GM21717 (cell line): Measurements from ENCODE around the gene ACAT2.
A peak's percentile ranks its signal among the peaks of the same experiment; 100 is the strongest.
"Not testable (repeated sequence)": the region's sequence is repeated elsewhere in the genome, so short reads cannot be mapped to it uniquely, and the experiment has no call there.

Source experiments
- ATAC-seq: cut with Tn5 transposase; IDR thresholded peaks from one replicate; pipeline ENCODE4 v1.9.1; 2021; ENCODE audit warnings: mild to moderate bottlenecking, moderate library complexity; ENCODE audit not compliant: unreplicated experiment

The ACAT2 gene

DNA sequence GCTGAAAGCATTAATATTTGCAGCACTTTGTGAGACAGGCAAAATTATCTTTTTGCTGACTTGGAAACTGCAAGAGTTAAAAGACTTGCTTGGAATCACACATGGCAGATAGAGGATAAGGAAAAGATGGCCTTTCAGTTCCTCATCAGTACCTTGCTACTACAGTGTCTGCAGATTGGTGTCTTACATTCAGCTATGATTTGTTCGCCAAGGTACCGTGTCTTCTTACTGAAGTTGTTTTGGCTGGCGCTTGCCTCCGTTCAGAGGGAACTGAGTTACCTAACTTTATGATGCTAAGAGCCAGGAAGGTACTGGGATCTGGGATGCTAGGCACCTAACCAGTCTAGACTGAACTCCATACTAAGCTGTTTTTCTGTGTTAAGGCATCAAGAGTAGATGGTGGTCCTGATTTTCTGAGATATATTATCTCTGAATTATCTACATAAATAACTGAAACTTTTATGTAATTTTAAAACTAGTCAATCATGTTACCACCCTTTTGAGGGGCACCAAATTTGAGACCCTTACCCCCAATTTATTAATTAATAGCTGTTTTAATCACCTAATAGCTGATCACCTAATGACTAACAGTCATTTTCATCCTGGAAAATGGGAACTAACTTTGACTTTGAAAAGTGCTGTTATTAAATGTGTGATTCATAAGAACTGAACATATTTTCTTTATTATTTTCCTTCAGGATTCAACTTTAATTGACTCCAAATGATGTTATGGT lies 32.1 kb upstream of the ACAT2 start:
- no peak for ATAC-seq

DNA sequence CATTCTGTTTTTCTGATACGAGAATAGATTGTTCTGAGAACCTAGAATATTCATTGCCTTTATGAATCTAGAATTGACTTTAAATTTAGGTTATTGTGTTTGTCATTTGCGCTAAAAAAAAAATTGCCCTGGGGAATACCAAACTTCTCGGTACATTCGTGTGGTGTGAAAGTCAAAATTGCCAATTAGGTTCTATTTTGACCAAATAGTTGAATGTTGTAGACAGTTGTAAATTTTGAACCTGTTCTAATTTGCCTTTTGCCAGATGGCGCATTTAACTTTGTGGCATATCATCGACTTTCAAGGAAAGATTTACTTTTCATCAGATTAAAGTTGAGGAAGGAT lies 31.5 kb upstream of the ACAT2 start:
- ATAC-seq = no peak

- not testable (repeated sequence) for ATAC-seq
Observed at GRCh38 chr6:159732550-159732949, 29.3 kb upstream of the ACAT2 start.

DNA sequence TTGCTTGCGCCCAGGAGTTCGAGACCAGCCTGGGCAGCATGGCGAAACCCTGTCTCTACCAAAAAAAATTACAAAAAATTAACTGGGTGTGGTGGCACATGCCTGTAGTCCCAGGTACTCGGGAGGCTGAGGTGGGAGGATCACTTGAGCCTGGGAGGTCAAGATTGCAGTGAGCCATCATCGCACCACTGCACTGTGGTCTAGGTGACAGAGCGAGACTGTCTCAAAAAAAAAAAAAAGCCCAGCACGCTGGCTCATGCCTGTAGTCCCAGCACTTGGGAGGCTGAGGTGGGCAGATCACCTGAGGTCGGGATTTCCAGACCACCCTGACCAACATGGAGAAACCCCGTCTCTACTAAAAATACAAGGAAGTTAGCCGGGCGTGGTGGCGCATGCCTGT lies 28.4 kb upstream of the ACAT2 start:
- not testable (repeated sequence) for ATAC-seq

DNA sequence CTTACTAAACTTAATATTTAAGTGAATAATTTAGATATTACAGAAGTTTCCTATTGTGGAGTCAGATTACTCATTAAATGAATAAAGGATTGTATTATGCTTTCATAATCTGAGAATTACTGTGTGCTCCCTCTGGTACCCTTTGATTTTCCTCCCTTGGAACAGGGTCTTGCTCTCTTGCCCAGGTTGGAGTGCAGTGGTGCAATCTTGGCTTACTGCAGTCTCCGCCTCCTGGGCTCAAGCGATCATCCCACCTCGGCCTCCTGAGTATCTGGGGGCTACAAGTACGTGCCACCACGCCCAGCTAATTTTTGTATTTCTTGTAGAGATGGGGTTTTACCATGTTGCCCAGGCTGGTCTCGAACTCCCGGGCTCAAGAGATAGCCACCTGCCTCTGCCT lies 24.9 kb upstream of the ACAT2 start:
- ATAC-seq = no peak

DNA sequence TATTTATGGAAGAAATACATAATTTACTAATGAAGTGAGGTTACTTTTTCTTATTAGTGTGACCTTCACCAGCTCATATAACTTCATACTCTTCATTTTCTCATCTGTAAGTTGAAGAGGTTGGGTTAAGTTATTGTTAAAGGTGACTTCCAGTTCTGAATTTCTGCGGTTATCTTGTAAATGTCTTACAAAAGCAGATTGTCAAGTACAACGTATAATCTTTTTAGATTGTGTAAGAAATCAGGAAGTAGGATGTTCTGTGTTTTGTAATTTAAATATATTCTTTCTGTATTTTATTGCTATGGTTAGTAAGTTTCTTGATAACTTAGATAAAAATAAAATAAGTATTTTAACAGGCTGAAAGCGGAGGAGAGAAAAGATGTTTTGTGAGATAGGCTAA lies 22.5 kb upstream of the ACAT2 start:
- ATAC-seq = no peak

DNA sequence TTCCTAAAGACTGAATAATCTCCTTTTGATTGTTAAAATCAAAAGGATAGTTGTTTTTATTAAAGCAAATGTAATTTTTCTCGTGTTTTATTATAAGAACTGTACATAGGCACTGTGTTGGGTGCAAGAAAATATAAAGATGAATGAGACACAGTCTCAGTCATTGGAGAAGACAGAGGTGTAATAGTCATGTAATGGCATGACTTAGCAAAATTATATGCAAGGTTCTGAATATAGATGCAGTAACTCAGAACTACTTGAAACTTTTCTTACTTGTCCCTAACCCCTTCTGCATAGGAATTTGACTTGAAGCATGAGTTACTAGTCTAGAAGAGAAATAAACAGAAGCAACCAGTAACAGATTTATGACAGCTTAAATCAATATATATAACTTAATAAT lies 19.7 kb upstream of the ACAT2 start:
- no peak for ATAC-seq

DNA sequence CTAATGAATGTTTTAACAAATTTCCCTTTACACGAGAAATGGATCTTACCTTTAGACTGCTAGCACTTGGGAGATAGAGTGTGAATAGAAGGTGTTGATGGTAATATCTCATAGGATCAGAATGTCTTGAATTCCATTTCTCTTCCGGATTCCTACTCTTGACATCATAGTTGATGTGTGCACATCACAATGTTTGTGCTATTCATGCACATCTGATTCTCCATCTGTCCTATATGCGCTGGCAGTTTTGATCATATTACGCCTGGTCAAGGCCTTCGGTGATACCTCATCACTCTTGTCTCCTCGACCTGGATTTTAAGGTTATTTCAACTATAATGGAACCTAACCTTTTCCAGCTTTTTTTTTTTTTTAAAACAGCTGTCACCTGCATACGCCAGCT lies 16.8 kb upstream of the ACAT2 start:
- ATAC-seq = no peak

- ATAC-seq = no peak
Observed at GRCh38 chr6:159746759-159747158, 15.1 kb upstream of the ACAT2 start.

- not testable (repeated sequence) for ATAC-seq
Observed at GRCh38 chr6:159748127-159748526, 13.7 kb upstream of the ACAT2 start.

DNA sequence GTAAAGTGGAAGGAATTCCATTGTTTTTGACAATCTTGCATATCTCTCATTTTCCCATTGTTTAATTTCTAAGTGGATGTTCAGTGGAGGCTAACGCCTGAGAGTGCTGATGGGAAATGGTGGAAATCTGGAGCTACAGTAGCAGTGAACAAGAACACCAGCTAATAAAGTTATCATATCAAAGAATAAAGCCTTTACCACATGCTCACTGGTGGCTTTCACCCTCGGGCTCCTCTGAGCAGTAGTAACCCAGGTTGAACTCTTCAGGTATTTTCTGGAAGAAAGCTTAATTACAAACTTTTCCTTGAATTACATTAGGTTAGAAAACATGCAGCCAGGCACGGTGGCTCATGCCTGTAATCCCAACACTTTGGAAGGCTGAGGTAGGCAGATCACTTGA lies 10.4 kb upstream of the ACAT2 start:
- no peak for ATAC-seq

DNA sequence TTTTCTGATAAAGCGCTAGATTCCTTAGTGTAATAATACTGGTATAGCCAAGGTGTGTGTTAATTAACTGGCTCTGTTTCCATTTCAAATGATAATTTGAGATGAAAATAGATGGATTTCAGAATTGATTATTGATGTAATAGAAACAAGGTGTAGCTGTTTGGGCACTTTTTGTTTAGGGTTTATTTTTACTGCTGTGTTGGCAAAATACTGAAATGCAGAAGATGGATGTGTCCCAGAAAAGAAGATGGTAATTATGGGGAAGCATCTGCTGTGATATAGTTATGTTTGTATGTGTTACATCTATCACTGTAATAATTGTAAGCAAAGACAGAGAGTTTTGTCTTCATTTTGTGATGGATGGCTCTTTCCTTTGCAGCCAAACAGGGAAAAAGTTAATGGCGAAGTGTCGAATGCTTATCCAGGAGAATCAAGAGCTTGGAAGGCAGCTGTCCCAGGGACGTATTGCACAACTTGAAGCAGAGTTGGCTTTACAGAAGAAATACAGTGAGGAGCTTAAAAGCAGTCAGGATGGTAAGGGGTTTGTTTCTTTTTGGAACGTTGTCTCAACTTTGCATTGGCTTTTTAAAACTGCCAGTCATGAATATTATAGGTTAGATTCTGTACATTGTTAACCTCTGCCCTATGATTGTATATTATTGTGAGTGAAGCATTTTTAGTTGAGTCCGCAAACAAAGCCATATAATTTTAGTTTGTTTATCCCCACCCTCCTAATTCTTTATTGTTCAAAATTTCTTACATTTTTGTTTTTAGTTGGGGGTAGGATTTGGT lies 8.6 kb upstream of the ACAT2 start:
- ATAC-seq = no peak

DNA sequence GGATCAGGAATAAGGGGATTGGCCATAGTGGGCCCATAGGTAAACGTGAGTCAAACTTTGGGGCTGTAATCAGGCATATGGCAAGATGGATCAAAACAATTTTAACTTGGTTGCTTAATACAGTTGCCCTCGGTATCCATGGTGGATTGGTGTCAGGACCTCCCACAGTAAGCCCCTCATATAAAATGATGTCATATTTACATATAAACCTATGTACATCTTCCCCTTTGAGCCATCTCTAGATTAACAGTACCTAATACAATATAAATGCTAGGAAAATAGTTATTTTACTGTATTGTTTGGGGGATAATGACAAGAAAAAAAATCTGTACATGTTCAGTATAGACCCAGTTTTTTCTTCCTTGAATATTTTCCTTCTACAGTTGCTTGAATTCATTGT lies 7.4 kb upstream of the ACAT2 start:
- no peak for ATAC-seq

- ATAC-seq = no peak
Observed at GRCh38 chr6:159754959-159755914, 6.6 kb upstream of the ACAT2 start.

- no peak for ATAC-seq
Observed at GRCh38 chr6:159756508-159756907, 5.3 kb upstream of the ACAT2 start.

DNA sequence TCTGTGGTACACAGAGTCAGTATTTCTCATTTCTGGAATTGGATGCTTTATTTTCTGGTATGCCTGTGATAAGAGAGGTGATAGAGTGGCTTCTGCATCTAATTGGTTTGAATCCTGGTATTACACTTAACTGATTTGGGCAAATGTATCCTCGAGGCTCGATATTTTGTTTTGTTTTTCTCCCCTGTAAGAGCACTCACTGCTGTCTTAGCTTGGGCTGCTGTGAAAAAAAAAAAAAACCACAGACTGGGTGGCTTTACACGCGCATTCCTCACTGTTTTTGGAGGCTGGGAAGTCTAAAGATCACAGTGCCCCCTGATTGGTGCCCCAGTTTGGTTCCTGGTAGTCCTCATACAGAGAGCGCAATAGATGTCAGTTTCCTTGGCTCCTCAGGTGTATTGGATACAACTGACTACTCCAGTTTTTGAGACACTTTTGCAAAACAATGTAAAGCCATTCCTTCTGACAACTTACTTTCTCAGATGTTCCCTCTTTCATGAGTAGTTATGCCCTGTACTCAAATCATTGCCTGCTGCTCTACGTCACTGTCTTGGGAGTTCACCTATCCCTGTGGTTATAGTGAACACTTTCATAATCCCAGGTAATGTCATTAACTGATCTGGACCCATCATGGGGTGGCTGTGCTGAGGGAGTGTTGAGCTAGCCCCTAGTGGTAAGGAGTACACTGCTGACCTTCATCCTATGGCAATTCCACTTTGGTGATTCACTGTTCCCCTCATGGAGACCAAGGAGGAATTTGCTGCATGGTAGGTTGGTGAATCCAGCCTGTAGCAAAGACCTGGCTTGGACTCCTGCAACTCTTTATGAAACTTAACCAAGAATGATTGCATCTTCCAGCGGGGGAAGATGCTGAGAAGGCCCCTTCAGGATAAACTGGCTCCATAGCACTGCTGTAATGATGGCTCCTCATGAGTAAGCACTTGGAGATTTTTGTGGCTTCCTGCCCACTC lies 3.5 kb upstream of the ACAT2 start:
- no peak for ATAC-seq

- no peak for ATAC-seq
Observed at GRCh38 chr6:159759645-159760044, 2.2 kb upstream of the ACAT2 start.

DNA sequence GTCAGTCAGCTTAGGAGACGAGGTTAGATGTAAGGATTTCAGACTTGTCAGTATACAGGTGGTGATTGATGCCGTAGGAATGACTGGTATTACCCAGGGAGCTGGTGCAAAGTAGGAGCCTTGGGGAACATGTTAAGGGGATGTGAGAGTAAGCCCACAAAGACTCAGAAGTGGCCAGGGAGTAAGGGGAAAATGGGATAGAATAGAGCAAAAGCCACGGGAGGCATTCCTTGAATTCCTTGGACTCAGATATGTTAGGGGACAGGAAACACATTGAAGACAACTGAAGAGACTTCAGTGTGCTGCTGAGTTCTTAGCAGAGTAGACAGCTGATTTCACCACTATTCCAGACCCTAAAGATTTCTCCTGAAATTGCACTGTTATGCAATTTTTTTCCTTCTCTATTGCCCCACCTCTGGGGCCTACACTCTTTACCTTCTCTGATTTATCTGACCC lies 1.2 kb upstream of the ACAT2 start:
- ATAC-seq = no peak

- ATAC-seq = peak; percentile 1
Observed at GRCh38 chr6:159761129-159761872, 544 bp upstream of the ACAT2 start.
